ENCODE measurements around the gene FLT3.

- TF ChIP-seq CTCF (IDR thresholded peaks at IDR 0.05): no peak
- TF ChIP-seq TP53 (CRISPR knock-in tag; IDR thresholded peaks at IDR 0.05): no peak
- TF ChIP-seq MAZ (IDR thresholded peaks at IDR 0.05; ENCODE audit: borderline replicate concordance, low read depth, low read length): no peak
- no peak for TF ChIP-seq HMGXB4 (CRISPR knock-in tag; IDR thresholded peaks at IDR 0.05; ENCODE audit: borderline replicate concordance)
- TF ChIP-seq, protein P1, sequence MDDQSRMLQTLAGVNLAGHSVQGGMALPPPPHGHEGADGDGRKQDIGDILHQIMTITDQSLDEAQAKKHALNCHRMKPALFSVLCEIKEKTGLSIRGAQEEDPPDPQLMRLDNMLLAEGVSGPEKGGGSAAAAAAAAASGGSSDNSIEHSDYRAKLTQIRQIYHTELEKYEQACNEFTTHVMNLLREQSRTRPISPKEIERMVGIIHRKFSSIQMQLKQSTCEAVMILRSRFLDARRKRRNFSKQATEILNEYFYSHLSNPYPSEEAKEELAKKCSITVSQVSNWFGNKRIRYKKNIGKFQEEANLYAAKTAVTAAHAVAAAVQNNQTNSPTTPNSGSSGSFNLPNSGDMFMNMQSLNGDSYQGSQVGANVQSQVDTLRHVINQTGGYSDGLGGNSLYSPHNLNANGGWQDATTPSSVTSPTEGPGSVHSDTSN (IDR thresholded peaks at IDR 0.05): no peak
- TF ChIP-seq EP300 (IDR thresholded peaks at IDR 0.05): no peak
- TF ChIP-seq POLR2A (IDR thresholded peaks at IDR 0.05; ENCODE audit: low read length): no peak
- TF ChIP-seq EHMT2 (IDR thresholded peaks at IDR 0.05; ENCODE audit: low read depth): no peak
- TF ChIP-seq NFE2L2 (conservative IDR thresholded peaks at IDR 0.05; ENCODE audit: low read length): no peak
- TF ChIP-seq CHD4 (IDR thresholded peaks at IDR 0.05; ENCODE audit: borderline replicate concordance): no peak
- no peak for TF ChIP-seq CBX8 (IDR thresholded peaks at IDR 0.05)
- TF ChIP-seq, protein P2, sequence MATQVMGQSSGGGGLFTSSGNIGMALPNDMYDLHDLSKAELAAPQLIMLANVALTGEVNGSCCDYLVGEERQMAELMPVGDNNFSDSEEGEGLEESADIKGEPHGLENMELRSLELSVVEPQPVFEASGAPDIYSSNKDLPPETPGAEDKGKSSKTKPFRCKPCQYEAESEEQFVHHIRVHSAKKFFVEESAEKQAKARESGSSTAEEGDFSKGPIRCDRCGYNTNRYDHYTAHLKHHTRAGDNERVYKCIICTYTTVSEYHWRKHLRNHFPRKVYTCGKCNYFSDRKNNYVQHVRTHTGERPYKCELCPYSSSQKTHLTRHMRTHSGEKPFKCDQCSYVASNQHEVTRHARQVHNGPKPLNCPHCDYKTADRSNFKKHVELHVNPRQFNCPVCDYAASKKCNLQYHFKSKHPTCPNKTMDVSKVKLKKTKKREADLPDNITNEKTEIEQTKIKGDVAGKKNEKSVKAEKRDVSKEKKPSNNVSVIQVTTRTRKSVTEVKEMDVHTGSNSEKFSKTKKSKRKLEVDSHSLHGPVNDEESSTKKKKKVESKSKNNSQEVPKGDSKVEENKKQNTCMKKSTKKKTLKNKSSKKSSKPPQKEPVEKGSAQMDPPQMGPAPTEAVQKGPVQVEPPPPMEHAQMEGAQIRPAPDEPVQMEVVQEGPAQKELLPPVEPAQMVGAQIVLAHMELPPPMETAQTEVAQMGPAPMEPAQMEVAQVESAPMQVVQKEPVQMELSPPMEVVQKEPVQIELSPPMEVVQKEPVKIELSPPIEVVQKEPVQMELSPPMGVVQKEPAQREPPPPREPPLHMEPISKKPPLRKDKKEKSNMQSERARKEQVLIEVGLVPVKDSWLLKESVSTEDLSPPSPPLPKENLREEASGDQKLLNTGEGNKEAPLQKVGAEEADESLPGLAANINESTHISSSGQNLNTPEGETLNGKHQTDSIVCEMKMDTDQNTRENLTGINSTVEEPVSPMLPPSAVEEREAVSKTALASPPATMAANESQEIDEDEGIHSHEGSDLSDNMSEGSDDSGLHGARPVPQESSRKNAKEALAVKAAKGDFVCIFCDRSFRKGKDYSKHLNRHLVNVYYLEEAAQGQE (IDR thresholded peaks at IDR 0.05): no peak
Observed at GRCh38 chr13:28093881-28094280, 6.5 kb downstream of the FLT3 start.

Measured in A549 (cell line).